SK-N-SH (cell line): ENCODE measurements around the gene POU6F1. TPM values are rescaled to one million over a fixed set of nuclear protein-coding genes. Genes with fewer than 3 reads are reported as not detected.
A peak's percentile ranks its signal among the peaks of the same experiment; 100 is the strongest.

Source experiments
- CTCF ChIA-PET: fragments of 300-600, 350-600 bp; formaldehyde crosslinking; extraction: SDS; loops from one replicate; lab custom pipeline; 2021; lab: Yijun Ruan, JAX
- POLR2A ChIA-PET: fragments of 350-600 bp; sonication (Branson Sonifier 250); formaldehyde crosslinking; extraction: SDS; loops from one replicate; lab custom pipeline; 2020; ENCODE audit warnings: antibody characterized with exemption, inconsistent platforms; lab: Yijun Ruan, JAX
- DNase-seq: peaks from one replicate; pipeline ENCODE4 v3.0.0; 2012
- H2AFZ ChIP-seq: fragments of 200-600 bp; sonication (generic); 2 replicates; pipeline ENCODE4 v1.8.1; 2016; ENCODE audit warnings: antibody characterized with exemption, mild to moderate bottlenecking, low read depth
- H3F3A ChIP-seq: fragments of 200-600 bp; sonication (generic); replicated peaks from 2 replicates; pipeline ENCODE3; 2016; ENCODE audit warnings: antibody characterized with exemption, mild to moderate bottlenecking; ENCODE audit not compliant: insufficient read depth
- H3K27ac ChIP-seq, 2 experiments: fragments of 200-500 bp in 1 of 2; fragments of 200-600 bp in 1 of 2; sonication (Bioruptor generic) in 1 of 2; sonication (generic), shearing (Covaris generic) in 1 of 2; 2 replicates each; pipeline versions ENCODE4 v1.5.1 to v1.6.1; 2014 to 2016; ENCODE audit warnings: low read depth in 2 of 2, inconsistent platforms in 1 of 2, low read length in 1 of 2, mild to moderate bottlenecking in 1 of 2, mixed read lengths in 1 of 2
- H3K27me3 ChIP-seq: fragments of 200-600 bp; sonication (generic), shearing (Covaris generic); 2 replicates; pipeline ENCODE4 v1.6.1; 2016; ENCODE audit warnings: mixed run types; ENCODE audit not compliant: insufficient read depth
- H3K36me3 ChIP-seq, 2 experiments: fragments of 200-500 bp in 1 of 2; fragments of 200-600 bp in 1 of 2; sonication (Bioruptor generic) in 1 of 2; sonication (generic) in 1 of 2; replicated peaks in 1 of 2; 2 replicates each; pipeline versions ENCODE3 to v1.5.1; 2014 to 2016; ENCODE audit warnings: low read length in 1 of 2, mild to moderate bottlenecking in 1 of 2; ENCODE audit not compliant: insufficient read depth in 2 of 2, control insufficient read depth in 1 of 2
- H3K4me1 ChIP-seq, 2 experiments: fragments of 200-500 bp in 1 of 2; fragments of 200-600 bp in 1 of 2; sonication (Bioruptor generic) in 1 of 2; sonication (generic), shearing (Covaris generic) in 1 of 2; 2 replicates each; pipeline versions ENCODE4 v1.5.1 to v1.6.1; 2014 to 2016; ENCODE audit warnings: low read depth in 1 of 2, low read length in 1 of 2, mixed run types in 1 of 2; ENCODE audit not compliant: insufficient read depth in 2 of 2, control insufficient read depth in 1 of 2
- H3K4me2 ChIP-seq: fragments of 200-600 bp; sonication (generic), shearing (Covaris generic); 2 replicates; pipeline ENCODE4 v1.6.1; 2017; ENCODE audit warnings: mixed run types
- H3K4me3 ChIP-seq, 2 experiments: fragments of 200-500 bp in 1 of 2; fragments of 200-600 bp in 1 of 2; sonication (Bioruptor generic) in 1 of 2; sonication (generic), shearing (Covaris generic) in 1 of 2; 2 replicates each; pipeline versions ENCODE4 v1.5.1 to v1.8.1; 2014 to 2016; ENCODE audit warnings: low read depth in 2 of 2, inconsistent platforms in 1 of 2, low read length in 1 of 2, mild to moderate bottlenecking in 1 of 2, mixed read lengths in 1 of 2, moderate library complexity in 1 of 2
- H3K79me2 ChIP-seq: fragments of 200-600 bp; sonication (generic); 2 replicates; pipeline ENCODE4 v1.8.1; 2017; ENCODE audit warnings: mild to moderate bottlenecking; ENCODE audit not compliant: insufficient read depth
- H3K9ac ChIP-seq: fragments of 200-600 bp; sonication (generic); 2 replicates; pipeline ENCODE4 v1.6.1; 2017; ENCODE audit warnings: mixed run types
- H3K9me2 ChIP-seq: fragments of 200-600 bp; sonication (generic); 2 replicates; pipeline ENCODE4 v1.6.1; 2017; ENCODE audit warnings: mixed run types
- H3K9me3 ChIP-seq: fragments of 200-600 bp; sonication (generic); 2 replicates; pipeline ENCODE4 v1.6.1; 2017; ENCODE audit warnings: mixed run types, mild to moderate bottlenecking, moderate library complexity
- H4K20me1 ChIP-seq: fragments of 200-600 bp; sonication (generic); 2 replicates; pipeline ENCODE4 v1.6.1; 2017; ENCODE audit warnings: mild to moderate bottlenecking, mixed run types; ENCODE audit not compliant: insufficient read depth
- CHD2 ChIP-seq: fragments of 150-350 bp; IDR thresholded peaks from 2 replicates; pipeline ENCODE4 v1.6.1; 2018; ENCODE audit warnings: low read length; ENCODE audit not compliant: partially characterized antibody
- CTCF ChIP-seq: fragments of 200-600 bp; sonication (generic); IDR thresholded peaks from 2 replicates; pipeline ENCODE4 v1.6.1; 2017; ENCODE audit warnings: antibody characterized with exemption, mild to moderate bottlenecking, moderate library complexity
- FOSL2 ChIP-seq: IDR thresholded peaks from 2 replicates; pipeline ENCODE4 v1.4.0; 2012; ENCODE audit warnings: low read depth, mild to moderate bottlenecking, moderate library complexity, borderline replicate concordance
- FOXJ3 ChIP-seq: sonication (generic); formaldehyde crosslinking; IDR thresholded peaks from 2 replicates; pipeline ENCODE4 v1.5.1; 2020; ENCODE audit warnings: mild to moderate bottlenecking, missing genetic modification reagents
- FOXM1 ChIP-seq: IDR thresholded peaks from 2 replicates; pipeline ENCODE4 v1.4.0; 2012; ENCODE audit warnings: low read depth, mild to moderate bottlenecking
- GABPA ChIP-seq: IDR thresholded peaks from 2 replicates; pipeline ENCODE4 v1.4.0; 2012; ENCODE audit warnings: low read depth, mild to moderate bottlenecking
- GATA2 ChIP-seq: sonication (generic); formaldehyde crosslinking; IDR thresholded peaks from 2 replicates; pipeline ENCODE4 v1.5.0; 2020; ENCODE audit warnings: mild to moderate bottlenecking, missing genetic modification reagents
- JUND ChIP-seq: IDR thresholded peaks from 2 replicates; pipeline ENCODE4 v1.4.0; 2012
- POLR2AphosphoS5 ChIP-seq: IDR thresholded peaks from 2 replicates; pipeline ENCODE4 v1.6.1; 2012; ENCODE audit warnings: low read depth, low read length
- RAD21 ChIP-seq: IDR thresholded peaks from 2 replicates; pipeline ENCODE4 v1.6.1; 2012; ENCODE audit warnings: mild to moderate bottlenecking, low read length
- RCOR1 ChIP-seq: fragments of 150-350 bp; IDR thresholded peaks from 2 replicates; pipeline ENCODE4 v1.6.1; 2017; ENCODE audit warnings: antibody characterized with exemption, low read length
- REST ChIP-seq: IDR thresholded peaks from 2 replicates; pipeline ENCODE4 v1.6.1; 2012; ENCODE audit warnings: mild to moderate bottlenecking, low read depth, low read length, moderate library complexity
- SIN3A ChIP-seq: IDR thresholded peaks from 2 replicates; pipeline ENCODE4 v1.6.1; 2012; ENCODE audit warnings: low read depth, mild to moderate bottlenecking, low read length, moderate library complexity, borderline replicate concordance
- TCF12 ChIP-seq: IDR thresholded peaks from 2 replicates; pipeline ENCODE4 v1.4.0; 2012
- TEAD4 ChIP-seq: IDR thresholded peaks from 2 replicates; pipeline ENCODE4 v1.4.0; 2012; ENCODE audit warnings: mild to moderate bottlenecking, borderline replicate concordance; ENCODE audit not compliant: insufficient read depth
- USF1 ChIP-seq: IDR thresholded peaks from 2 replicates; pipeline ENCODE4 v1.4.0; 2012; ENCODE audit warnings: low read depth, borderline replicate concordance
- ZBTB33 ChIP-seq: IDR thresholded peaks from 2 replicates; pipeline ENCODE4 v1.4.0; 2012; ENCODE audit warnings: low read depth, borderline replicate concordance
- WGBS: methylation state at CpG from one replicate; pipeline ENCODE4 v1.1.6; 2017; ENCODE audit warnings: low lambda C conversion rate; 5-methylcytosine and 5-hydroxymethylcytosine counted together
- polyA plus RNA-seq, 3 experiments: library from polyadenylated mRNA; depleted of rRNA; stranded (reverse); fragments of >200 nt; gene quantifications; 2 replicates each; pipeline ENCODE4 v1.2.3, GENCODE V29; 2012

The POU6F1 gene
- polyA plus RNA-seq, 1 of the 3 experiments (the other 2 are of a cell fraction), result 1.9 TPM

GRCh38 chr12:51183349-51183748 is 34.5 kb downstream of the POU6F1 start:
- POLR2A ChIA-PET, result interaction anchor here (1.2 to 1.3 kb wide), 2 partner anchors 34 to 55 kb away, joined by 3 to 4 read pairs; partner anchors contain the start of genes DAZAP2 and POU6F1
- CTCF ChIA-PET, result interaction anchor here (1.2 to 1.5 kb wide), 2 partner anchors 10 to 33 kb away, joined by 3 to 5 read pairs; no protein-coding TSS in a partner anchor
- Histone ChIP-seq H4K20me1 (no peaks in the 10 kb centered on the region), H3K36me3 (no peaks in the 10 kb centered on the region), H3K27me3 (no peaks in the 10 kb centered on the region), H3K9me2 (no peaks in the 10 kb centered on the region), H3F3A (no peaks in the 10 kb centered on the region), H3K4me3 (no peak overlapping the region)
- WGBS, result 57% methylated on average over 3 of the region's 3 CpGs
- TF ChIP-seq FOSL2 (no peak), POLR2AphosphoS5 (no peak), CTCF (no peak), GATA2 (CRISPR knock-in tag) (no peak), RCOR1 (no peak), TCF12 (no peak), GABPA (no peak), USF1 (no peak), SIN3A (no peak), FOXJ3 (no peak), REST (no peak), RAD21 (no peak), CHD2 (no peak), ZBTB33 (no peak), TEAD4 (no peak), JUND (no peak), FOXM1 (no peak)
- TF ChIP-seq, all 33 proteins: peak for 0
- H3K79me2 ChIP-seq, result no peaks in the 10 kb centered on the region
- no peak overlapping the region for H3K9ac ChIP-seq
- peak overlapping the region in 1 of 2 experiments; percentile 24; a peak in 1 of 4 replicates for H3K27ac ChIP-seq
- H3K9me3 ChIP-seq, result no peaks in the 10 kb centered on the region
- H2AFZ ChIP-seq, result no peak overlapping the region
- H3K4me1 ChIP-seq, result peaks cover 0 to 7% of the 10 kb centered on the region in 2 experiments; a peak in 1 of 4 replicates
- no peak overlapping the region for H3K4me2 ChIP-seq
- no peak for DNase-seq
